Stimulated activated CD4-positive, alpha-beta T cell treated with anti-CD3 and anti-CD28 coated beads, Interleukin-1b, Interleukin-23, amount 100 ng/mL, for 4 hours (primary cell): ENCODE results near the gene LRIG3.

Source experiments
- DNase-seq, 2 donors: peaks; one replicate each; pipeline ENCODE4 v3.0.0-alpha.2; 2020; ENCODE audit warnings: low read depth in 2 of 2

The LRIG3 gene

DNA sequence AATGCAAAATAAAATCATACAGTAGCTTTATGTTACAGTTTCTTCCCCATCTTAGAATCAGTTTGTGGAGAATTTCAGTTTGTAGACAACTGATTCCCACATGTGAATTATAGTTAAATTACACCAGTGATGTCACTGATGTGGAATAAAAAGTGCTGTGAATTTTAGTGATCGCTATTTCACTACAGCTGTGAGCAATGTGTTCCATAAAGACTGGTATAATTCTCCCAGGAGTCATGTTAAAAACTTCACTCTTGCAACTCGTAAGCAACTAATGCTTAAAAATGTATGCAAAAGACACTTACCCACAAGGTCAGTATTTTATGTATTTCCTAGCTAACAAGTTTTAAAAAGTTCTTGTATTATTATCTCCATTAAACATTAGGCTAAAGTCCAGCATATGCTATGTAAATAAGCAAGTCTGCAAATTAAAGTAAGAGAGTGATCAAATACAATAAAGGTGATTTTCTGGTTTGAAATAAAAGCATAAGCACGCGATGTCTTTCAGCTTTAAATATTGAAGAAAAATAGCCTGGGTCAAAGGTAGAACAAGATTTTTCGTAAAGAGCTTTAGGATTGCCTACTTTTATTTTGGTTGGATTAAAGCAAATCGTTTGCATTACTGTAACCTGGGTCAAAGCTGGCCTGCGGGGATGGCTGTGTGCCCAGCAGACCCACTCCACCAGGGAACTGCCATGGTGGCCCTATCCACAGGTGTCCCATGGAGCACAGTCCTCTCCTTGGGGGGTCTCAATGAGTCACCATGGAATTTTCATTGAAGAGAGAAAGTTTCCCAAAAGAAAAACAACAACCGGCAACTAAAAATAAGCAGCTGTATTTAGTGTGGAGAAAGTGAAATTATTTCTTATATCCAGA lies 12.7 kb upstream of the LRIG3 start:
- no peak for DNase-seq

- DNase-seq = no peak
These were observed 11.2 kb upstream of the LRIG3 start for GRCh38 chr12:58931518-58931917.

DNA sequence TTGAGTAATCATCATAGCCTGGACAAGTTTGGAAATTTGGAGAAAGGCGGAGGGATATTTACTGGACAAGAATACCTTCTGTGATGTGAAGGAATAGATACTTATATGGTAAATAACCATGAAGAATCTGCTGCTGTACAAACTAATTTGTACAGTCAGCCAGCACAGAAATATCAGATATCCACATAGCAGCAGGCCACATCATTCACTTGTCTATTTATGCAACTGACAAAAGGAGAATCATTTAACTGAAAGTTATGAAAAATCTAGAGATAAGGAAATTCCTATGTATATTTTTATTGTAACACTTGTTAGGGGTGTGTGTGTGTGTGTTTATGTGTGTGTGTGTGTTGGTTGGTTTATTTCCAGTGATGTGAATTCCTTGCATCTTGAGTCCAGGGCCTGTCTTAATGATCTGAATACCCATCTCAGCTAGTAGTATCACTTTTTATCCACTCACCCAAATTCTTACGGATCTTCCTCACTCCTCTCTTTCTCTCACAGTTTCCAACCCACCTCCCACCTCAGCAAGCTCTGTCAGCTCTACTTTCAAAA lies 10.5 kb upstream of the LRIG3 start:
- DNase-seq = no peak

DNA sequence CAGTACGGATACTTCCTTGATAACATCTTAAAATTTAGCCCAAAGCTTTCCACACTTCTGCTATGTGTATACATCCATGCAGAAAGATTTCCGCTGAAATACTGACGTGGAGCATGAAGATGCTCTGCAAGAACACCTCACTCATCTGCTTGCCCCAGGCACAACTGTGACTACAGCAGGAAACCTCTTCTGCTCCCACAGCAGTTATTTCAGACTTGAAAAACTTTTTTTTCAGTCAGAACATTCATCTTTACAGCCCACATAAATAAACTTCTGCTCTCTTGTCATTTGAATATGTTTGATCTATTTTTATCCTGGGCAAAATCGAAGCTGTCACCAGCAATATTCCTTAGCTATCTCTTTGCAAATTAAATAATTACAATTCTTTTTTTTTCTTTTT lies 6.8 kb upstream of the LRIG3 start:
- no peak for DNase-seq

DNA sequence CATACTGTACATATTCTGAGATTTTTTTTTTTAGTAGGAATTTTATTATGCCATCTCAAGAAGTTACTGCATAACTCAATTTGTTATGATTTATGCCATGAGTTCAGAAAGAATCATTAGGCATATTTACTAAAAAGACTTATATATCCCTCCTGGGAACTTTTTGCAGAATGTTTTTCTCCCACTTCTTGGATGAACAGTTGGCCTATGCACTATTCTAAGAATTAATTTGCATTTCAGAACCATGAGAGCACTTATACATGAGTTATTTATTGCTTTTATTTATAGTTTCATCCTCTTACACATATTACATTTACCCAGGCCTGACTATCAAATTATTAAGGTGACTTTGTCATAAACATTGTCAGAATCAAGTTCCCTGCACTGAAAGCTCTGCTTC lies 6.3 kb upstream of the LRIG3 start:
- no peak for DNase-seq

DNA sequence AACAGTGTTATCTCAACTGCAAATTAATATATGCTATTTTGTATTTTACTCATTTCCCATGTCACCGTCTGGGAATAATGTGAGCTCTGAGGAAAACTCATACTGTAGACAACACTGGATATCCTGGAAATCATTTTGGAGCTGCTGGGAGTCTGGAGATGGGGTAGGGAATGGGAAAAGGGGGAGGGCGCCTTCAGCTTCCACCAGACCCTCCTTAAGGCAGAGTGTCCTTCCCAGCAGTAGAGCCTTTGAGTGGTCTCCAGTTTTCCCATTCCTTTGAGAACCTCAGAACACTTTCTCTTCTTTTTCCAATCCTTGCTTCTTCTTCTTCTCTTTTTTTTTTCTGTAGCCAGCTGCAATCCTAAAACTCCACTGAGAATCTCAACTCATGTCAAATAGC lies 5.4 kb upstream of the LRIG3 start:
- DNase-seq = no peak

- DNase-seq = no peak
These were observed 4.9 kb upstream of the LRIG3 start for GRCh38 chr12:58925111-58925611.

- no peak for DNase-seq
These were observed 4.3 kb upstream of the LRIG3 start for GRCh38 chr12:58924652-58925051.

DNA sequence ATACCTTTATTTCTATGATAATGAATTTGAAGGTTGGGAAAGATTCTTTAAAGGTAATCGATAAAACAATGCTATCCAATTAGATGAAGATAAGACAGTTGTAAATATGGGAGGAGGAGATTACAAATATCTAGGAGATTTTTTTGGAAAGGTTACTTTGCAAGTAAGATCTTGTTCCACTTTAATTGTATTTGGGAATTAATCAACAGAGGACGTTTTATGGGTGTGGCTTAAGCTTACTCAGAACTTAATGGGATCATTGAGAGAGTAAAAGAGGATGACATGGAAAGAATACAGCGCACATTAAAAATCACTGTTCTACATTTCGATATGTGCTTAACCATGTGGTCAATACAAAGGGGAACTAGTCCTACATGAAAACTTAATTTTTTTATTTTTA lies 3.5 kb upstream of the LRIG3 start:
- no peak for DNase-seq

- no peak for DNase-seq
These were observed 2.5 kb upstream of the LRIG3 start for GRCh38 chr12:58922849-58923248.

- DNase-seq = no peak
These were observed 907 bp upstream of the LRIG3 start for GRCh38 chr12:58920961-58921861.

GRCh38 chr12:58919231-58920101 lies 838 bp downstream of the LRIG3 start:
- DNase-seq = no peak

DNA sequence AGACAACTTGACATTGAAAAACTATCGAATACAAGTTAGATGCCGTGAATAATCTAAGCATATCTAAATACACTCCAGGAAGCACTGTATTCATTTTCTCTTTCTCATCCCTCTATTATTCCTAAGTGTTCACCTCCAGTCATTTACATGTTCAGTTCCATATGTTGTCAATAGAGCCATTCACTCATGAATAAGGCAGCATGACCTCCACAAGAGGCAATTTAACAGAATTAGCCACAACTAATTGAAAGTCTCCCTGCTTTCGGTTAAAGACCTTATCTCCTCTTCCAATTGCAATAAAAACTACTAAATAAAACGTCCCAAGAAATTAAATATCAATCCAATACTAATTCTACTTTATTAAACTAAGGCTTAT lies 1.8 kb downstream of the LRIG3 start:
- no peak for DNase-seq

DNA sequence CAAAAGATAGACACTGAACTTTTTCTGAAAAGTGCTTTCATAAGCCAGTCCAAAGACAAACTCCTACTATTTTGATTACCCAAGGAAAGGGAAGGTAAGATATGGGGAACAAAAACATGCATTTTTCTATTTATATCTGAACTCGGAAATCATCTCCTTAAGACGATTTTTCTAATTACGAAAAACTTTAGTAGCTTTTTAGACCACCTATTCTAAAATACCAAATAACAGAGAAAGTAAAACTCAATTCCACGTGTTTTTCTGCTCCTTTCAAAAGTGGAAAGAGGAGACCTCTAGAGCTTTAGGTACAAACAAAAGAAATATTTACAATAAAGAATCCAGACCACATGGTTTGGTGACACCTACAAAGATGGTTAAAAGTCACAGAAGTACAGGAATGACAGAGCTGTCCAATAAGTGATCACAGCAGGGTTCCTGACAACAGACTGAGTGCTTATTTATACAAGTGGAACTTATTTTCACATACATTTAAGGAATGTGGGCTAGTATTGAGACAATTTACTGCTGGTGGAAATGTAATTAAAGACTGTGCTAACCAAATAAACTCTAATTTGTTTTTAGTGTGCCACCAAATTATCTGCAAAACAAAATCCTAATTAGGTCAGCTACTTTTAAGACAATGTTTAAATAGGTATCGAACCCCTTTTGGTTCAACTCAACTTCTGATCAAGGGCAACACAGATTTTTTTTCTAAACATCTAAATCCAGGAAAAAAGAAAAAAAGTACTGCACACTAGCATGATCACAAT lies 2.4 kb downstream of the LRIG3 start:
- no peak for DNase-seq

DNA sequence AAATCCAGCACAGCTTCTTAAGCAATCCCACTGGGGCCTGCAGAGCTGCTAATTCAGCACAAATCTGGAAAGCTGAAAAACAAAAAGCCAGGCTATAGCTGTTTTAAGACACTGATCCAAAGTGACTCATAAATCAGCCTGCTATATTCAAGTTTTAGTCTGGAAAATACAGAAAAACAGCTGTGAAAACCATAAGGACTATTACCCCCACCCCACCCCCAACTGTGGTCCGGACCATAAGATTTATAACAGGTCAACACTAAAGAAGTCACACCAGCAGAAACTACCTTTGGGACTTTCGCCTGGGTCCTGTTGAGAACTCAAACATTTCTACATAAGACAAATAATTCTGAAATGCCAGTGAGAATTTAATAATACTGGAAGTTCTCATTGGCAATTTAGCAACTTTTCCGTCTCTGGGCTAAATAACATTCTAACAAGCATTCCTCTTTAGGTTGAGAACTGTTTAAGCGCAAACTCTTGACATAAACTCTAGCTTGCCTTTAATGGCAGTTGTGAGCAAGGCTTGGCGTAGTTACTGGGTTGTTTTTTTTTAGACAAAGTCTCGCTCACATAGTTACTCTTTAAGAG lies 3.3 kb downstream of the LRIG3 start:
- DNase-seq = no peak

- no peak for DNase-seq
These were observed 4.1 kb downstream of the LRIG3 start for GRCh38 chr12:58916161-58916621.

- DNase-seq = no peak
These were observed 4.7 kb downstream of the LRIG3 start for GRCh38 chr12:58915634-58916033.

GRCh38 chr12:58915037-58915436 lies 5.3 kb downstream of the LRIG3 start:
- no peak for DNase-seq

GRCh38 chr12:58914457-58914856 lies 5.8 kb downstream of the LRIG3 start:
- DNase-seq = no peak

DNA sequence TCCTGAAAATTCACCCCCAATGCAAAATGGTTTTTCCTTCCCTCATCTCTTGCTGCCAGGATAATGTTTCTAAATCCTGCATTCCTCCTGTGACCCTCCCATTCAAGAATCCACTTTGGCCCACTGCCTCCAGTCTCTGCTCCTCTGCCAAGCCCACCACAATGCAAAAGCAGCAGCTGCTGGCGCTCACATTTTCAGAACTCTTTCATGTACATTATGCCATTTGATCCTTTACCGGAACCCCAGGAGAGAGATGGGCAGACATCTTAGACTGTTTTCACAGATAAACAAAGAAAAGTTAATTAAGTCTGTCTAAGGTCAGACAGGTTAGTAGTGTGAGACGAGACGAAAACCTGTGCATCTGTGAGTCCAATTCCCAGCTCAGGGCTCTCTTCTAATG lies 12.9 kb downstream of the LRIG3 start:
- DNase-seq = no peak
